ENCODE data around the gene RPL38.

GRCh38 chr17:74163271-74163821, 40.1 kb upstream of the RPL38 start:
- TF ChIP-seq, protein P1, sequence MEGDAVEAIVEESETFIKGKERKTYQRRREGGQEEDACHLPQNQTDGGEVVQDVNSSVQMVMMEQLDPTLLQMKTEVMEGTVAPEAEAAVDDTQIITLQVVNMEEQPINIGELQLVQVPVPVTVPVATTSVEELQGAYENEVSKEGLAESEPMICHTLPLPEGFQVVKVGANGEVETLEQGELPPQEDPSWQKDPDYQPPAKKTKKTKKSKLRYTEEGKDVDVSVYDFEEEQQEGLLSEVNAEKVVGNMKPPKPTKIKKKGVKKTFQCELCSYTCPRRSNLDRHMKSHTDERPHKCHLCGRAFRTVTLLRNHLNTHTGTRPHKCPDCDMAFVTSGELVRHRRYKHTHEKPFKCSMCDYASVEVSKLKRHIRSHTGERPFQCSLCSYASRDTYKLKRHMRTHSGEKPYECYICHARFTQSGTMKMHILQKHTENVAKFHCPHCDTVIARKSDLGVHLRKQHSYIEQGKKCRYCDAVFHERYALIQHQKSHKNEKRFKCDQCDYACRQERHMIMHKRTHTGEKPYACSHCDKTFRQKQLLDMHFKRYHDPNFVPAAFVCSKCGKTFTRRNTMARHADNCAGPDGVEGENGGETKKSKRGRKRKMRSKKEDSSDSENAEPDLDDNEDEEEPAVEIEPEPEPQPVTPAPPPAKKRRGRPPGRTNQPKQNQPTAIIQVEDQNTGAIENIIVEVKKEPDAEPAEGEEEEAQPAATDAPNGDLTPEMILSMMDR (IDR thresholded peaks at IDR 0.05): no peak
- no peak for TF ChIP-seq POLR2A (IDR thresholded peaks at IDR 0.05)

Data from testis (tissue), 2 donors.